ENCODE data around the gene AAMP.

The AAMP gene

DNA sequence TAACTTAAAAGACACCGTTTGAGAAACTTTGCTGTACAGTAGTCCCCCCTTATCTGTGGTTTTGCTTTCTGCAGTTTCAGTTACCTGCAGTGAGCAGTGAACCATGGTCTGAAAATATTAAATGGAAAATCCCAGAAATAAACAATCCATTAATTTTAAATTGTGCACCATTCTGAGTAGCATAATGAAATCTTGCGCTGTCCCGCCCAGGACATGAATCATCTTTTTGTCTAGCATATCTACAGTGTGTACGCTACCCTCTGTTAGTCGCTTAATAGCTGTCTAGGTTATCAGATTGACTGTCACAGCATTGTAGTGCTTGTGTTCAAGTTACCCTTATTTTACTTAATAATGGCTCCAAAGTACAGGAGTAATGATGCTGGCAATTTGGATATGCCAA, 46.9 kb downstream of the AAMP start:
- no peak for DNase-seq (ENCODE audit: low read depth, low spot score)

- DNase-seq (ENCODE audit: low read depth, low spot score): no peak
These were observed 48.9 kb downstream of the AAMP start for GRCh38 chr2:218221000-218221399.

DNA sequence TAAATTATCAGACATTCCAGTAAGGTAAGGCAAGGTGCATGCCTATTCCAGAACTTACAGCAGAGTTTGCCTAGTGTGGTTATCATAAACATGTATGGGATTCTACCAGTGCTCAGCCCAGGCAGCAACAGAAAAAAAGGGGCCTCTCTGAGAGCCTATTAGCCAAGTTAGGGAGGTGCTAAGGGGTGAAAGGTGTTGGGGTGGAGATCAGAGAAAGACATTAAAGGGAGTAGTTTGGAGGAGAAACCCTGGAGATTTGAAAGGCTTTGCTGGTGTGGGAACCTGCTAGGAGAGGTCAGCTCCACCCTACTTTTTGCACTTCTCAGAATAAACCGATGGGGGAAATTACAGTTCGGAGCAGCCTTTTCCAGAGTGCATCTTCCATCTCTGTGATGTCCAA, 50.0 kb downstream of the AAMP start:
- no peak for DNase-seq (ENCODE audit: low read depth, low spot score)

DNA sequence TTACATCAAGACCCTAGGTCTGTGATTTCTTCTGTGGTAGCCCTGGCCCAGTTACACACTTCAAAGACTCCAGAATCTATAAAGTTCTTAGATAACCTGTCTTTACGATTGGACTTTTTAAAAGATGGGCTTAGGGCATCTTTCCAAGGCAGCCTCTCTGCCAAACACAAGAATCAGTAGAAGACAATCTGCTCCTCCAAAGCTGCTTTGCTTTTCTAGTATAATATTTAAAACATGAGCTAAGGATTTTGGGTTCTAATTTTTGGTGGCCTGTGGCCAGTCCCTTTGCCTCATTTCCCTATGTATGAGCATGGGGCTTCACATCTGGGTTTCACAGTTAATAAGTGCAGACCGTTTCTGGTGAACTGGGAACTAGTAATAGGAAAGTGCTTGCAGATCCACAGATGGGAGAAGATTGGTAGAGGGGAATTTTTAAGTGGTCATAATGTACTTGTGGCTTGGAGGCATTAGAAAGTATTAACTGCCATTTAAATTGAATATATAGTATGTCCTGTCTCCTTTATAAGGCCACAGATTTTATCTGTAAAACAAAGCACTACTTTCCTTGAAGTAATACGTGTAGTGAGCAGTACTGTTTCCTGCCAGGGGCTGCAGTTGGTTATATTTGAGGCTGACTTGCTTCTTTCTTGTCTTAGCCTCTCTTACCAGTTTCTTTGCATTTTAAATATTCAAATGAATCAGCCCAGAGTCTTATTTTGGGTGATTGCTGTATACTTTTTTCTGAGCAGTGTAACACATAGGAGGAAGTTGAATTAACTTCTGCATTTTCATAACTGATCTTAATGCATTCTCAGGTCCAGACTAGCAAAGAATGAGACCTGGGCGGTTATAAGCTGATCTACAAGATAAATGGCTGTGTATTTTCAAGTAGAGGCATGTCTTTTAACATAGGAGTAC, 51.4 kb downstream of the AAMP start:
- no peak for DNase-seq (ENCODE audit: low read depth, low spot score)

- no peak for DNase-seq (ENCODE audit: low read depth, low spot score)
These were observed 52.3 kb downstream of the AAMP start for GRCh38 chr2:218217360-218218267.

DNA sequence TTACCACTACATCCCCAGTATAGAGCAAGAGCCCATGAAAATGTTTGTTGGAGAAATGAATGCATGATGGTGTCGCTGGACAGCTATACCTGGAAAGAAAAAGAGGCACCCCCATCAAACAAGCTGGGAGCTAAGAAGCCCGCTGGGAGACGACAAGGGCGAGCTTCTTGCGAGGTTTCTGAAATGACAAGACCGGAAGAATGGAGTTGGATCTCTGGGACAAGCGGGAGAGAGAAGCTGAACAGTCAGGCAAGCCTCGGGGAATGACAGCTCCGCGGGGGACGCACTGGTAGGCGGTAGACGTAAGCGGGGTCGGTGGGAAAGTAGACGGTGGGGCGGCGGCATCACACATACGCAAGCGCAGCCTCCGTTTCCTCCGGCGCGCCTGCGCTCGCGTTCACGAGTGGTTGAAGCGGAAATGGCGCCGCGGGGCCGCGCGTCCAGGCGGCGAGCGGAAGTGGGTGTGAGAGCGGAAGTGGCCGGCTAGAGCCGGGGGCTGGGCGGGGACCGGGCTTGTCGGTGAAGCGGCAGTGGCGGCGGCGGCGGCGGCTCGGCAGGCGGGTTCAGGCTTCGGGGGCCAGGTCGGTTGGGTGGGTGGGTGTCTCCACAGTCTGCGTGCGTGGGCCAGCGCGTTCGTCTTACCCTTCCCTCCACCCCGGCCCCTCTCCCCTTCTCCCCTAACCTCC, 53.1 kb downstream of the AAMP start, which contains the start of gene ARPC2:
Gene ARPC2 (plus strand): TSS at position 516 of the 686 bp plus-strand sequence. CDS start 282 bp downstream, outside the sequence.
- peak; percentile 95 for DNase-seq (ENCODE audit: low read depth, low spot score)

DNA sequence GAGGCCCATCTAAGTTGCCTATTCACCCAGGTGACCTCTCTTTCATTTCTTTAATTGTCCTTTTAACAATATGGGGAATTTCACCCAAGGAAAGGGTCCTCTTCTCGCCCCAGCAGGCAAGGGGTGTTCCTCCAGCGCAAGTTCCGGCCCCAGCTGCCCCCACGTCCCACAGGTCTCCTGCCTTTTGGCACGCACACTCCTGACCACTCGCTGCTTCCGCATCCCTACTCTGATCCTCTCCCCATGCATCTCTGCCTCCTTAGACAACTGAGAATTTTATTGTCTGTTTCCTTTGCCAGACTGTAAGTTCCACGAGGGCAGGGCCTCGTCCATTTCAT, 53.6 kb downstream of the AAMP start:
- DNase-seq (ENCODE audit: low read depth, low spot score): no peak
